Naive thymus-derived CD8-positive, alpha-beta T cell (primary cell): ENCODE measurements around the gene RHBDL1. TPM values are rescaled to one million over a fixed set of nuclear protein-coding genes. Genes with fewer than 3 reads are reported as not detected.

ENCODE experiments used
- ATAC-seq, 2 donors: fragments of 150-1000 bp; cut with Tn5 transposase in 1 of 2; sonication (Bioruptor Pico), chemical (Tn5 transposase) in 1 of 2; 1 replicate in 1 of 2; 2 replicates in 1 of 2; pipeline ENCODE4 v1.10.0; 2021; ENCODE audit warnings: mild to moderate bottlenecking in 2 of 2, moderate library complexity in 2 of 2
- POLR2A ChIA-PET: fragments of 350-600 bp; sonication (Branson Sonifier 250); formaldehyde crosslinking; loops from one replicate; lab custom pipeline; 2021; ENCODE audit warnings: antibody characterized with exemption; lab: Charles Lee
- DNase-seq, 10 donors: peaks; one replicate each; pipeline versions ENCODE4 v3.0.0 to v3.0.0-alpha.2; 2020 to 2022
- H3K27ac Mint-ChIP-seq, 10 donors: one replicate each; pipeline ENCODE4 v1.8.0; 2020 to 2022; ENCODE audit warnings: mild to moderate bottlenecking in 10 of 10, mixed read lengths in 10 of 10, moderate library complexity in 4 of 10, inconsistent platforms in 1 of 10
- H3K27me3 Mint-ChIP-seq, 5 donors: one replicate each; pipeline ENCODE4 v1.8.0; 2021 to 2022; ENCODE audit warnings: mixed read lengths in 5 of 5
- H3K36me3 Mint-ChIP-seq, 3 donors: one replicate each; pipeline ENCODE4 v1.8.0; 2020 to 2022; ENCODE audit warnings: mixed read lengths in 3 of 3, mild to moderate bottlenecking in 2 of 3, inconsistent platforms in 1 of 3
- H3K4me1 Mint-ChIP-seq, 4 donors: one replicate each; pipeline ENCODE4 v1.8.0; 2021 to 2022; ENCODE audit warnings: mixed read lengths in 4 of 4
- H3K4me3 Mint-ChIP-seq, 10 donors: one replicate each; pipeline ENCODE4 v1.8.0; 2020 to 2022; ENCODE audit warnings: mild to moderate bottlenecking in 10 of 10, mixed read lengths in 10 of 10, moderate library complexity in 6 of 10, inconsistent platforms in 1 of 10
- H3K9me3 Mint-ChIP-seq, 9 donors: one replicate each; pipeline ENCODE4 v1.8.0; 2020 to 2022; ENCODE audit warnings: mixed read lengths in 9 of 9, mild to moderate bottlenecking in 3 of 9, inconsistent platforms in 1 of 9, moderate library complexity in 1 of 9
- polyA plus RNA-seq, 3 donors: library from polyadenylated mRNA; unstranded; fragments of 300-500 nt; fragmentation: Illumina TruSeq; gene quantifications; one replicate each; pipeline ENCODE4 v1.2.3, GENCODE V29; 2021
- total RNA-seq, 8 experiments: library from RNA in 2 of 8; stranded (reverse) in 2 of 8; gene quantifications; one replicate each; pipeline ENCODE4 v1.2.3 and lab custom pipeline; 2021 to 2026

Gene RHBDL1
- total and polyA plus RNA-seq, 5 experiments from 2014 or later, result 1.3 to 1.4 TPM; not detected in 3

- ATAC-seq, result peak; percentile 91 to 98
- no peaks in the 10 kb centered on the region for H3K36me3 Mint-ChIP-seq
- peaks cover 8 to 29% (median 15%) of the 10 kb centered on the region in 4 donors for H3K4me1 Mint-ChIP-seq
- H3K27me3 Mint-ChIP-seq, result no peaks in the 10 kb centered on the region
- DNase-seq, result peak; percentile 88 to 95 (median 90)
- POLR2A ChIA-PET, result interaction anchor here (0.6 to 3.2 kb wide), 15 partner anchors 9 to 332 kb away, joined by 3 to 25 read pairs (median 4); partner anchors contain the start of genes JMJD8, METRN, METTL26 and RHBDL1
- H3K9me3 Mint-ChIP-seq, result no peaks in the 10 kb centered on the region
- peak within 1 kb of the TSS; percentile 68 to 85 (median 75) for H3K4me3 Mint-ChIP-seq
- peak within 1 kb of the TSS in 8 of 10 donors; percentile 10 to 93 (median 84) for H3K27ac Mint-ChIP-seq
Measured at GRCh38 chr16:648781-649589, 26.5 kb upstream of the RHBDL1 start, which contains the start of gene WDR90. TSS of gene WDR90 (plus strand) at chr16:649365. CDS start at chr16:649417, 52 bp downstream.

DNA sequence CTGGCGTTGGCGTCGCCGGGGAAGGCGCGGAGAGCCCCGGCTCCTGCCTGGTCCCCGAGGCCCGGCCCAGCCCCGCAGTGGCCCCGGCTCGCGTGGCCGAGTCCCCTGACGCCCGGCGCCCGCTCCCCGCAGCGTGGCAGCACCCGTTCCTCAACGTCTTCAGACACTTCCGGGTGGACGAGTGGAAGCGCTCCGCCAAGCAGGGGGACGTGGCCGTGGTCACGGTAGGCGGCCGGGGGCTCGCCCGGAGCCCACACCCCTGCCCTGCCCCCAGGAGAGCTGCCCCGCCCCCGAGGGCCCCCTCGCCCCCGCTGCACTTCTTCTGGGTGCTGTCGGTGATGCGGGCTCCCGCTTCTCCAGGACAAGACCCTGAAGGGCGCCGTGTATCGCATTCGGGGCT lies 25.8 kb upstream of the RHBDL1 start:
- POLR2A ChIA-PET, result interaction anchor here (0.6 to 3.2 kb wide), 12 partner anchors 10 to 66 kb away, joined by 3 to 25 read pairs (median 4); partner anchors contain the start of genes JMJD8, METRN, METTL26 and RHOT2
- ATAC-seq, result peak; percentile 4 to 25
- Mint-ChIP-seq H3K36me3 (no peaks in the 10 kb centered on the region), H3K4me1 (peaks cover 1 to 23% (median 9%) of the 10 kb centered on the region in 4 donors), H3K27ac (peak overlapping the region in 2 of 10 donors; percentile 40 to 59), H3K27me3 (no peaks in the 10 kb centered on the region), H3K4me3 (peak overlapping the region; percentile 59 to 83 (median 69)), H3K9me3 (no peaks in the 10 kb centered on the region)
- DNase-seq, result no peak

DNA sequence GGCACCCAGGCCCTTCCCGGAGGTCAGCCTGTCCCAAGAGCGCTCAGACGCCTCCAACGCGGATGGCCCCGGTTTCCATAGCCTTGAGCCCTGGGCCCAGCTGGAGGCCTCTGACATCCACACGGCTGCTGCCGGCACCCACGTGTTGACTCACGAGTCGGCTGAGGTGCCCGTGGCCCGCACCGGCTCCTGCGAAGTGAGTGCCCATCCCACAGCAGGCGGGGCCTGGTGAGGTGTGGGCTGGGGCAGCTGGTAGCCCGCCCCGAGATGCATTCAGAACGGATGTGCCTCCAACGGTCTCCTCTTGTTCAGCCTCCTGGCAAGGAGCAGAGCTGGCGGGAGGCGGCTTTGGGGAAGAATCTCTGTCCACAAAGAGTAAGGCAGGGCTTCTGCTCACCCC lies 23.6 kb upstream of the RHBDL1 start:
- H3K27ac Mint-ChIP-seq, result no peak overlapping the region
- H3K9me3 Mint-ChIP-seq, result no peaks in the 10 kb centered on the region
- ATAC-seq, result no peak
- POLR2A ChIA-PET, result interaction anchor here (1.6 kb wide), 1 partner anchor 16 kb away, joined by 5 read pairs; the partner anchor contains the start of gene METTL26
- peaks cover 0 to 17% (median 6%) of the 10 kb centered on the region in 4 donors for H3K4me1 Mint-ChIP-seq
- no peaks in the 10 kb centered on the region for H3K36me3 Mint-ChIP-seq
- H3K27me3 Mint-ChIP-seq, result no peaks in the 10 kb centered on the region
- DNase-seq, result no peak
- no peak overlapping the region for H3K4me3 Mint-ChIP-seq

DNA sequence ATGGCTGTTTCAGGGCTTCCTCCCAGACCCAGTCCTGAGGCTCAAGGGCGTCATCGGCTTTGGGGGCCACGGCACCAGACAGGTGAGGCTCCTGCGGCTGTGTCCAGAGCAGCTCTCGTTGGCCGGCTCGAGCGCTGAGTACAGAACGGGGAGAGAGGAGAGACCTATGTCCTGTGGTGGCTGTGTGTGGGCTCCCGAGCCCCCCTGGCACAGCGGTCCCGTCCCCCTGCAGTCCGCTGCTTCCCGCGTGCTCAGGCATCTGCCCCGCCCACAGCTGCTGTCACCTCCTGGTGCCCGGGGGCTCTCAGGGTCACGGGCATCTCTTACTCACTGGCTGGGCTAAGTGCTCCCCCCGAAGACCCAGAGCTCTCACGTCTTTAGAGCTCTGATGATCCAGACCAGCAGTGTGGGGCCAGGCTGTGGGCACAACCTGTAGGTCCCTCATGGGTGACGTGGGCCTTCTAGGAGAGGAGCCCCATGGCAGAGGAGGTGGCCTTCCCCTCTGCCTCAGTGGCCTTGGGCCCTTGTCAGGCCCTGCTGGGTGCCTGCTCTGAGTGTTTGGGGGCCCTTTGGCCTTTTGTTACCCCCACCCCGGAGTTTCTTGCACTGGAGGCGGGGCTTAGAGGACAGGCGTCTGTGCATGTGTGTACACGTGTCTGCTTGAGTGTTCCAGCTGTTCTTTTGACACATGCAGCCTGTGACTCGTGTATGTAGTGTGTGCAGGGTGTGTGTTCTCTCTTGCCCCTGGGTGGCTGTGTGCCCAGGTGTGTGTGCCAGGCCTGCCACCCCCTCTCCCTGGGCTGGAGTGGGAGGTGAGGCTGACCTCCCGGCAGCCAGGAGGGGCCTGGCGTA lies 22.8 kb upstream of the RHBDL1 start:
- POLR2A ChIA-PET, result interaction anchor here (1.0 kb wide), 1 partner anchor 9 kb away, joined by 3 read pairs; no protein-coding TSS in a partner anchor
- Mint-ChIP-seq H3K4me3 (peak overlapping the region in 2 of 10 donors; percentile 20 to 67), H3K9me3 (no peaks in the 10 kb centered on the region), H3K27ac (no peak overlapping the region), H3K27me3 (no peaks in the 10 kb centered on the region), H3K4me1 (peaks cover 0 to 14% (median 6%) of the 10 kb centered on the region in 4 donors), H3K36me3 (no peaks in the 10 kb centered on the region)
- DNase-seq (no peak), ATAC-seq (no peak)

GRCh38 chr16:654034-654433 lies 21.4 kb upstream of the RHBDL1 start:
- Mint-ChIP-seq H3K4me3 (no peak overlapping the region), H3K27ac (no peak overlapping the region), H3K9me3 (no peaks in the 10 kb centered on the region), H3K36me3 (no peaks in the 10 kb centered on the region), H3K27me3 (no peaks in the 10 kb centered on the region), H3K4me1 (peaks cover 0 to 6% (median 1%) of the 10 kb centered on the region in 4 donors)
- no peak for DNase-seq
- ATAC-seq, result no peak
- POLR2A ChIA-PET, result interaction anchor here (0.8 to 1.0 kb wide), 3 partner anchors 10 to 23 kb away, joined by 3 read pairs; partner anchors contain the start of gene RHOT2

DNA sequence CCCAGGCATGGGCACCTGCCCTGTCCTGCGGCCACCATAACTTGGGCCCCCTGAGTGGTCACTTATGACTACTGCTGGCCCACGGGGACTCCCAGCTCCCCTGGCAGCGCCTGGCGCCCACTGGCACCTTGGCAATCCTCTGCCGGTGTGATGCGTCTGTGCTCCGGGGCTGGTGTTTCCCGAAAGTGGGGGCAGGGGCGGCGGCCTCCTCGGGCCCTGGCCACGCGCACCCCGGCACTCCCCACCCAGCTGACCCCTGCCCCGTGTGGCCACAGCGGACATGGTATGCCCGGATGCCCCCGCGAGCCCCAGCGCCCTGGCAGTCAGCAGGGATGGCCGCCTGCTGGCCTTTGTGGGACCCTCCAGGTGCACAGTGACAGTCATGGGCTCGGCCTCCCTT lies 18.0 kb upstream of the RHBDL1 start:
- POLR2A ChIA-PET, result interaction anchor here (1.5 kb wide), 1 partner anchor 10 kb away, joined by 3 read pairs; the partner anchor contains the start of gene RHOT2

DNA sequence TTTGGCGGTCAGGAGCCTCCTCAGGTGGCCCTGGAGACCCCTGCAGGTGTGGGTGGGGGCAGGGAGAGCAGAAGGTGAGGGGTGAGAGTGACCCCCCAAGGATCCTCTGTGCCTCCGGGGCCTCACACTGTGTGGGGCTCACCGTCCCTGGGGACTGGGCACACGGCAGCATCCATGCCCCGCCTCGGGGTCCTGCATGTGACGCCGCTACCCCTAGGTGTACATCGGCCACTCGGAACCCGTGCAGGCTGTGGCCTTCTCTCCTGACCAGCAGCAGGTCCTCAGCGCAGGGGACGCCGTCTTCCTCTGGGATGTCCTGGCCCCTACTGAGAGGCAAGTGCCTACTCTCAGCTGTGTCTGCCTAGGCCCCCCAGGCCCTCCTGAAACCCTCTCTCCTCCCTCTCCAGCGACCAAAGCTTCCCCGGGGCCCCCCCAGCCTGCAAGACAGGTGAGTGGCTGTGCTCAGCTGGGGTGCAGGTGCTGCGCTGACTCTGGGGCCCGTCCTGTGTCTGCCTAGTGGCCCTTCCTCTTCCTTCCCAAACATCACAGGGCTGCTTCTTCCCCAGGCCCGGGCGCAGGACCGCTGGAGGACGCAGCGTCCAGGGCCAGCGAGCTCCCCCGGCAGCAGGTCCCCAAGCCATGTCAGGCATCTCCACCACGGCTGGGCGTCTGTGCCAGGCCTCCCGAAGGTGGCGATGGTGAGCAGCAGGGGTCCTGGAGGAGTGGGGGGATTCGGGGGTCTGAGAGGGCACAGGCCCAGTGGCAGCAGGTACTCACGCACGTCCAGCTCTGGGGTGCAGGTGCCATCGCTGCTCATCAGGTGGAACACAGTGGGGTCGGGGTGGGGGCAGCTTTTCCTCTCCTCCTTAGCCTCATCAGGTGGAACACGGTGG lies 16.5 kb upstream of the RHBDL1 start:
- Mint-ChIP-seq H3K36me3 (no peaks in the 10 kb centered on the region), H3K4me3 (no peak overlapping the region), H3K27me3 (no peaks in the 10 kb centered on the region), H3K4me1 (peaks cover 2 to 7% (median 6%) of the 10 kb centered on the region in 4 donors), H3K27ac (no peak overlapping the region), H3K9me3 (no peaks in the 10 kb centered on the region)
- POLR2A ChIA-PET, result interaction anchor here (1.9 kb wide), 1 partner anchor 9 kb away, joined by 9 read pairs; the partner anchor contains the start of gene WDR90
- ATAC-seq, result no peak
- DNase-seq, result no peak

More for the DNA sequence above, 18.0 kb upstream of the RHBDL1 start:
- Mint-ChIP-seq H3K9me3 (no peaks in the 10 kb centered on the region), H3K4me3 (no peak overlapping the region), H3K36me3 (no peaks in the 10 kb centered on the region), H3K4me1 (peaks cover 2 to 7% (median 5%) of the 10 kb centered on the region in 4 donors), H3K27me3 (no peaks in the 10 kb centered on the region), H3K27ac (no peak overlapping the region)
- ATAC-seq, result no peak
- no peak for DNase-seq

DNA sequence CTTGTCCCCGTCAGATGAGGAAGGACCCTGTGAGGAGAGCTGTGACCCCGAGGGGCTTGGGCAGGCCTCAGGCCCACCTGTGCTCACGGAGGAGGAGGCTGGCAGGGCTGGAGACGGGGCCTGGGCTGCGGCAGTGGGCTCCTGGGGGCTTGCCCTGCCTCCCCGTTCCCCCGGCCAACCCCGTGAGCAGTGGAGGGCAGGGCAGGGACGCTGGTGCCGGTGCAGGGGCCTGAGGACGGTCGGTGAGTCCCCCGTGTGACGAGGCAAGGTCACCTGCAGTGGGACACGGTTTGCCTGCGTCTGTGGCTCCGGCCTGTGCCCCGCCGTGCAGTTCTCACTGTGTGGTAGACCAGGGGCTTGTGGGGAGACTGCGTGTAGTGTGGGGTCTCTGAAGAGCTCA lies 15.9 kb upstream of the RHBDL1 start:
- H3K9me3 Mint-ChIP-seq, result no peaks in the 10 kb centered on the region
- H3K4me3 Mint-ChIP-seq, result no peak overlapping the region
- DNase-seq (no peak), ATAC-seq (no peak)
- H3K36me3 Mint-ChIP-seq, result no peaks in the 10 kb centered on the region
- H3K27me3 Mint-ChIP-seq, result no peaks in the 10 kb centered on the region
- peaks cover 2 to 7% (median 6%) of the 10 kb centered on the region in 4 donors for H3K4me1 Mint-ChIP-seq
- H3K27ac Mint-ChIP-seq, result no peak overlapping the region
- POLR2A ChIA-PET, result interaction anchor here (1.9 kb wide), 1 partner anchor 10 kb away, joined by 9 read pairs; the partner anchor contains the start of gene WDR90

- no peak overlapping the region for H3K4me3 Mint-ChIP-seq
- H3K27ac Mint-ChIP-seq, result no peak overlapping the region
- ATAC-seq, result no peak
- no peaks in the 10 kb centered on the region for H3K27me3 Mint-ChIP-seq
- DNase-seq, result no peak
- H3K36me3 Mint-ChIP-seq, result no peaks in the 10 kb centered on the region
- no peaks in the 10 kb centered on the region for H3K9me3 Mint-ChIP-seq
- peaks cover 2 to 7% (median 6%) of the 10 kb centered on the region in 4 donors for H3K4me1 Mint-ChIP-seq
- POLR2A ChIA-PET, result interaction anchor here (1.9 kb wide), 1 partner anchor 10 kb away, joined by 9 read pairs; the partner anchor contains the start of gene WDR90
Measured at GRCh38 chr16:660132-660458, 15.4 kb upstream of the RHBDL1 start.

DNA sequence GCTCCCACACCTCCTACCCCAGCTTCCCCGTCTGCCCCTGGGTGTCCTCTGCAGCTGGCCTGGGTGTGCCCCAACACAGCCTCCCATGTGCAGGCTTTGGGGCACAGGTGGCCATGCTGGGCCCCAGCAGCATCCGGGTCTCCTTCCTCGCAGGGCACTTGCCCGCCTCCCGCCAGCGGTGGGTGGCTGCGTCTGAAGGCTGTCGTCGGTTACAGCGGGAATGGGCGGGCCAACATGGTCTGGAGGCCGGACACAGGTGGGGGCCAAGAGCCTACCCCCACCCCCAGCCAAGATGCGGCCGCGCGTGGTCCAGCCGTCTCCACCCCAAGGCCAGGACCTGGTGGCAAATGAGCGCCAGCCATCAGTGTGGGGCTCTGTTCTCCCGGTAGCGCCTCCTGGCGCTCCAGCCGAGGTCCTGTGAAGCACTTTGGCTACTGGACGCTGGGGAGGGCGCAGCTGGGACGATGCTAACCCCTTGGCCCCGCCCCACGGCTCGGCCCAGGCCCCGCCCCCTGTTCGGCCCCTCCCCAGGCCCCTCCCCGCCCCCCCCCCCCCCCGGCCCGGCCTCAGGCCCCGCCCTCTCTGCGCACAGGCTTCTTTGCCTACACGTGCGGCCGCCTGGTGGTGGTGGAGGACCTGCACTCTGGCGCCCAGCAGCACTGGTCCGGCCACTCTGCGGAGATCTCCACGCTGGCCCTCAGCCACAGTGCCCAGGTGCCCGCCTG lies 14.8 kb upstream of the RHBDL1 start:
- peaks cover 2 to 7% (median 6%) of the 10 kb centered on the region in 4 donors for H3K4me1 Mint-ChIP-seq
- DNase-seq (peak; percentile 32 to 81 (median 60)), ATAC-seq (peak; percentile 81 to 82)
- no peaks in the 10 kb centered on the region for H3K36me3 Mint-ChIP-seq
- POLR2A ChIA-PET, result interaction anchor here (1.3 to 1.9 kb wide), 2 partner anchors 11 to 24 kb away, joined by 3 to 9 read pairs; partner anchors contain the start of genes METTL26 and WDR90
- no peaks in the 10 kb centered on the region for H3K9me3 Mint-ChIP-seq
- no peak overlapping the region for H3K27ac Mint-ChIP-seq
- H3K4me3 Mint-ChIP-seq, result peak overlapping the region in 1 of 10 donors; percentile 31
- no peaks in the 10 kb centered on the region for H3K27me3 Mint-ChIP-seq
